ENCODE measurements around the gene CDK5.
"Not testable (repeated sequence)": the region's sequence is repeated elsewhere in the genome, so short reads cannot be mapped to it uniquely, and the experiment has no call there.

Gene CDK5

DNA sequence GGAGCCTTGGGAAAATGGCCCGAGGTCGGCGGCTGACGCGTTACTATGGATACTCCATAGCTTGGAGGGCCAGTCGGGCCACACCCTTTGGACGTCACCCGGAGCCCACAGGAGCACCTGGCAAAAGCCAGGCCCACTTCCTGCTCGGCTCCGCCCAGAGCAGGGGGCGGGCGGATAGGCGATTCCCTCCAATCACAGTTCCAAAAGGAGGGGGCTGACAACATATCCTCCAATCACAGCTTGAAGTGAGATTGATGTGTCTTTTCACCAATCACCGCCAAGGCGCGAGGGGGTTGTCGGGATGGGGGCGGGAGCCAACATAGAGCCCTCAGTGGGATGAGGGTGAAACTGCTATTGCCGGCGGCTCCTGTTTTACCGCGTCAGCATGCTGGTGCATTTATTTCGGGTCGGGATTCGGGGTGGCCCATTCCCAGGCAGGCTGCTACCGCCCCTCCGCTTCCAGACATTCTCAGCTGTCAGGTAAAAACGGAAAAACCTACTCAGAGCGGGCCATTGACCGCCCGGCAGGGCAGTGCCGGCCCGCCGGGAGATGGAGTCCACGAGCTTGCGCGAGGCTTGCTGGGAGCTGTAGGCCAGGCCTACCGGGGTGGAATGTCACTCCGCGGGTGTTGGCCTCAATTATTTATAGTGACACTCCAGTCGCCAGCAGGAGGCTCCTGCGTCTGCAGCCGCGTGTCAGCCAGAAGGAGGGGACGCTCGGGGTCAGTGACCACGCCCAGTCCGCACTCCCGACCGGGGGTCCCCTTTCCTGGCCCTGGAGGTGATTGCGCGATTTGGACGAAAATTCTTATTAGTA lies 29.4 kb downstream of the CDK5 start, which contains the start of gene ABCB8:
ABCB8 (plus strand) TSS at position 320 of the 817 bp plus-strand sequence; CDS start at position 386, 66 bp downstream.
- 0% methylated on average over 42 to 44 of the region's 53 CpGs for WGBS, 2 experiments (ENCODE audit: insufficient coverage in 2 of 2)
- Histone ChIP-seq H3K9me3 (ENCODE audit: control insufficient read depth, low read length) (no peaks in the 10 kb centered on the region), H3K36me3 (ENCODE audit: control insufficient read depth, insufficient read depth, low read length) (peaks cover 15% of the 10 kb centered on the region), H3K4me3 (ENCODE audit: extremely low read depth, insufficient read depth, low read length, poor library complexity, severe bottlenecking) (peak within 1 kb of the TSS; percentile 49), H3K4me1 (ENCODE audit: control insufficient read depth, insufficient read depth, low read length, poor library complexity, severe bottlenecking) (peaks cover 12% of the 10 kb centered on the region), H3K27ac (ENCODE audit: low read depth, low read length, severe bottlenecking) (peak within 1 kb of the TSS; percentile 81)

DNA sequence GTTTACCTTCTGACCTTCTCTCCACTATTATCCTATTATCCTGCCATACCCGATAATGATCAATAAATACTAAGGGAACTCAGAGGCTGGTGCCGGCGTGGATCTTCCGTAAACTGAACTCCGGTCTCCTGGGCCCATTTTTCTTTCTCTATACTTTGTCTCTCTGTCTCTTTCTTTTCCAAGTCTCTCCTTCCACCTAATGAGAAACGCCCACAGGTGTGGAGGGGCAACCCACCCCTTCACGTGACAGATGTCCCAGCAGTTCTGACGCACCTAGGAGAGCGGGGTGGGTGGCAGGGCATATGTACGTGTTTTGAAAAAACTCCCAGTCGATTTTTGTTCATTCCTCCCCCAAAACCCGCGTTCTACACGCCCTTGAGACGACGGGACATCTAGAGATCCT lies 30.0 kb downstream of the CDK5 start:
- H3K4me3 ChIP-seq (ENCODE audit: extremely low read depth, insufficient read depth, low read length, poor library complexity, severe bottlenecking): peak overlapping the region; percentile 49
- H3K4me1 ChIP-seq (ENCODE audit: control insufficient read depth, insufficient read depth, low read length, poor library complexity, severe bottlenecking): peaks cover 12% of the 10 kb centered on the region
- H3K36me3 ChIP-seq (ENCODE audit: control insufficient read depth, insufficient read depth, low read length); H3K9me3 ChIP-seq (ENCODE audit: control insufficient read depth, low read length): not testable (repeated sequence)
- 6 to 11% methylated on average over 11 to 14 of the region's 16 CpGs for WGBS, 2 experiments (ENCODE audit: insufficient coverage in 2 of 2)
- peak overlapping the region; percentile 81 for H3K27ac ChIP-seq (ENCODE audit: low read depth, low read length, severe bottlenecking)

DNA sequence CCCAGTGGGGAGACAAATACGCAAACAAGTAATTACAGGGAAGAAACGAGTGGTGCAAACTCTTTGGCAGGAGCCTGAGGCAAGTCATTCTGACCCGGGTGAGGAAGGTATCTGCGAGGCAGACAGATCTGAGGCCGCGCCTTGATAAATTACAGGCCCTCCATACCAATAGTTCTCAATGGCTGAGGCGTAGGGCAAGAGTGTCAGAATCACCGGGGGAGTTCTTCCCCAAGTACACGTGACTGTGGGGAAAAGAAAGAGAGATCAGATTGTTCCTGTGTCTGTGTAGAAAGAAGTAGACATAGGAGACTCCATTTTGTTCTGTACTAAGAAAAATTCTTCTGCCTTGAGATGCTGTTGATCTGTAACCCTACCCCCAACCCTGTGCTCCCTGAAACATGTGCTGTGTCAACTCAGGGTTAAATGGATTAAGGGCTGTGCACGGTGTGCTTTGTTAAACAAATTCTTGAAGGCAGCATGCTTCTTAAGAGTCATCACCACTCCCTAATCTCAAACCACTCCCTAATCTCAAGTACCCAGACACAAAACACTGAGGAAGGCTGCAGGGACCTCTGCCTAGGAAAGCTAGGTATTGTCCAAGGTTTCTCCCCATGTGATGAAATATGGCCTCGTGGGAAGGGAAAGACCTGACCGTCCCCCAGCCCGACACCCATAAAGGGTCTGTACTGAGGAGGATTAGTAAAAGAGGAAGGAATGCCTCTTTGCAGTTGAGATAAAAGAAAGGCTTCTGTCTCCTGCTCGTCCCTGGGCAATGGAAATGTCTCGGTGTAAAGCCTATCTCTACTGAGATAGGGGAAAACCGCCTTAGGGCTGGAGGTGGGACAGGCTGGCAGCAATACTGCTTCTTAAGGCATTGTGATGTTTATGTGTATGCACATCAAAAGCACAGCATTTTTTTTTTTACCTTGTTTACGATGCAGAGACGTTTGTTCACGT lies 30.6 kb downstream of the CDK5 start:
- 12 to 40% methylated on average over 9 to 12 of the region's 19 CpGs for WGBS, 2 experiments (ENCODE audit: insufficient coverage in 2 of 2)
- peak overlapping the region; percentile 81 for H3K27ac ChIP-seq (ENCODE audit: low read depth, low read length, severe bottlenecking)
- H3K4me3 ChIP-seq (ENCODE audit: extremely low read depth, insufficient read depth, low read length, poor library complexity, severe bottlenecking): peak overlapping the region; percentile 49

DNA sequence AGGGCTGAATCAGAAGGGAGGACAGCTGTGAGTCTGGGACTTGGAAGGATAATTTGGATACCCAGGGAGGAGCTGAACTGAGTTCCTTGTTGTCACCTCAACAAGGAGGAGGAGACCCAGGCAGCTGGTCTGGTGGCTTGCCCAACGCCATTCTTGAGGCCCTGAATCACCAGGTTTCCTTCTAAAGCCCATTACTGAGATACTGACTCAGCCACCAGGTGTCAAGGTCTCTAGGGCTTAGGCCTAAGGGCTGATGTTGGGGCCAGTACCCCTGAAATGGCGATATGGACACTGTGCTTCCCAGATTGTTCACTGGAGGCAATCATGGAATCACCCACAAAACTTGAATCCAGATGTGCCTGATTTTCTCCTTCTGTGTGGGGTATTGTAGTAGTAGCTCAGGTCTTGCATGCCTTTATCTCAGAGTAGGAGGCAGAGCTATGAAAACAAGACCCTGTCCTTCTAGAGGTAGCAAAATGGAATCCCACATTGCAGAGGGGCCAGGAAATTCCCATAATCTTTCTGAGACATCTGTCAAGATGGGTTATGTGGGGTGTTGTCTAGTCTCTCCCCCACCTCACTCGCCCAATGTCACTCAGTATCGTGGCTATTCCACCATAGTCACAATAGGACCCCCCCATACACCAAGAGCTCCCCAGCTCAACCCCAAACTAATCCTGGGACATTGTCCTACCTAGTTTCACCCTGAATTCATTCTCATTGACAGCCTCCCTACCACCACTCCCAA lies 31.6 kb downstream of the CDK5 start:
- Histone ChIP-seq H3K27ac (ENCODE audit: low read depth, low read length, severe bottlenecking) (no peak overlapping the region), H3K36me3 (ENCODE audit: control insufficient read depth, insufficient read depth, low read length) (peaks cover 2% of the 10 kb centered on the region), H3K4me1 (ENCODE audit: control insufficient read depth, insufficient read depth, low read length, poor library complexity, severe bottlenecking) (peaks cover 14% of the 10 kb centered on the region), H3K9me3 (ENCODE audit: control insufficient read depth, low read length) (no peaks in the 10 kb centered on the region), H3K4me3 (ENCODE audit: extremely low read depth, insufficient read depth, low read length, poor library complexity, severe bottlenecking) (no peak overlapping the region)
- WGBS, 2 experiments (ENCODE audit: insufficient coverage in 2 of 2): 83 to 100% methylated on average over 2 to 3 of the region's 4 CpGs

More for the DNA sequence above, 30.6 kb downstream of the CDK5 start:
- not testable (repeated sequence) for H3K9me3 ChIP-seq (ENCODE audit: control insufficient read depth, low read length); H3K36me3 ChIP-seq (ENCODE audit: control insufficient read depth, insufficient read depth, low read length)
- H3K4me1 ChIP-seq (ENCODE audit: control insufficient read depth, insufficient read depth, low read length, poor library complexity, severe bottlenecking): peaks cover 12% of the 10 kb centered on the region

DNA sequence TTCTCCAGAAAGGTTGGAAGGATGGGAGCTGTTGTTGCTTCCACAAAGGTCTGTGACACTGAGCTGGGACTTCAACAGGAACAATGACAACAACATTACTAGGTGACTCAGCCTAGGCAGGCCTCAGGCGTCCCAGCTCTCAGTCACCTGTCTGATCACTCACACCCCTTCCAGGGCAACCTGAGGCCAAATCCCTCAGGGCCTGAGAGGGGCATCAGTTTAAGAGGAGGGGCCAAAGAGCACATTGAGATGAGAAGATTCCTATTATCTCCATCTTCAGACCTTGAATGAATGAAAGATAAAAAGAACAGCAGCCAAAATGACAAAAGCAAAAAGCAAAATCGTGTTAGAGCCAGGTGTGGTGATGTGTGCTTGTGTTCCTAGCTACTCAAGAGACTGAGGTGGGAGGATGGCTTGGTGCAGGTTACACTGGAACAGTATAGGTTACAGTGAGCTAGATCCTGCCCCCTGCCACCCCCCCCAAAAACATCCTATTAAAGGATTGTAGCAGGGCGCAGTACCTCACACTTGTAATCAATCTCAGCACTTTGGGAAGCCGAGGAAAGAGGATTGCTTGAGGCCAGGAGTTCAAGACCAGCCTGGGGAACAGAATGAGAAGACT lies 33.2 kb downstream of the CDK5 start, which contains the start of gene ATG9B:
ATG9B (minus strand) TSS at position 60 of the 622 bp plus-strand sequence. CDS start 71 bp downstream, outside the sequence.
- no peak within 1 kb of the TSS for H3K27ac ChIP-seq (ENCODE audit: low read depth, low read length, severe bottlenecking)
- no peaks in the 10 kb centered on the region for H3K9me3 ChIP-seq (ENCODE audit: control insufficient read depth, low read length)
- 83 to 100% methylated on average over 2 of the region's 4 CpGs for WGBS, 2 experiments (ENCODE audit: insufficient coverage in 2 of 2)

DNA sequence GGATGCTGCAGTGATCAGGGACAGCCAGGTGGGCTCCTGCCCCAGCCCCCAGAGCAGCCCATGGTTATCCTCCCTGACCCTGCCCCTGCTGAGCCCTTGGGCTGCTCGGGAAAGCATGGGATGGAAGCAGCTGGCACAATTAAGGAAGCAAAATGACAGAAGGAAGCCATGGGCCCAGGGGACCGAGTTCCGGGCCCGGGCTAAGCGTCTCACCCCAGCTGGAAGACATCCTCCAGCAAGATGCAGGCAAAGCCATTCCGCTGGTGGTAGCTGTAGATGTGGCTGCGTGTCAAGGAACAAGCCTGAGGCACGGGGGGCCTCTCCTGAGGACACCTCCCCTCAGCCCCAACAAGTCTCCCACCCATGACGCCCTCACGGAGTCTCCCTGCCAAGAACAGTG lies 34.5 kb downstream of the CDK5 start:
- WGBS, 2 experiments (ENCODE audit: insufficient coverage in 2 of 2): 97% methylated on average over 7 of the region's 10 CpGs
- H3K9me3 ChIP-seq (ENCODE audit: control insufficient read depth, low read length): no peaks in the 10 kb centered on the region
- no peaks in the 10 kb centered on the region for H3K36me3 ChIP-seq (ENCODE audit: control insufficient read depth, insufficient read depth, low read length)
- no peak overlapping the region for H3K4me3 ChIP-seq (ENCODE audit: extremely low read depth, insufficient read depth, low read length, poor library complexity, severe bottlenecking)
- peaks cover 34% of the 10 kb centered on the region for H3K4me1 ChIP-seq (ENCODE audit: control insufficient read depth, insufficient read depth, low read length, poor library complexity, severe bottlenecking)
- no peak overlapping the region for H3K27ac ChIP-seq (ENCODE audit: low read depth, low read length, severe bottlenecking)

More for the DNA sequence above, 33.2 kb downstream of the CDK5 start, which contains the start of gene ATG9B:
- no peaks in the 10 kb centered on the region for H3K36me3 ChIP-seq (ENCODE audit: control insufficient read depth, insufficient read depth, low read length)
- H3K4me3 ChIP-seq (ENCODE audit: extremely low read depth, insufficient read depth, low read length, poor library complexity, severe bottlenecking): no peak within 1 kb of the TSS
- peaks cover 29% of the 10 kb centered on the region for H3K4me1 ChIP-seq (ENCODE audit: control insufficient read depth, insufficient read depth, low read length, poor library complexity, severe bottlenecking)

DNA sequence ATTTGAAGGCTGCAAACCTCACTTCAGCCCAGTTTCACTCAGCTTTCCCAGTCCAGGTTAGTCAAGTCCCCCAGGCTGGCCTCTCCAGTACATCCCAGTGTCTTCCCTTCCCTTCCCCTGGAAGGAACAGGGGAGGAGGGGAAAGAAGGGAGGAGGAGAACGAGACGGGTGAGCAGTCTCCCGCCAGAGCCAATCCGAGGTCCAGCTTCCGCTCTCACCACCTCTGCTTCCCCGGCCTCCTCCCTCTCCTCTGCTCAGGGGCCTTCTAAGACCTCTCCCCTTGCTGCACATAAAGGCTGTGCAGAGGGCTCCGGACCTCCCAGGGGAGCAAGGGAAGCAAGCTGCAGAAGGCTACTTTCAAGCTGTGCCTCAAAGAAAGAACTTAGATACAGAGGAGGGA lies 37.5 kb downstream of the CDK5 start:
- H3K27ac ChIP-seq (ENCODE audit: low read depth, low read length, severe bottlenecking): peak overlapping the region; percentile 53
- peak overlapping the region; percentile 8 for H3K4me3 ChIP-seq (ENCODE audit: extremely low read depth, insufficient read depth, low read length, poor library complexity, severe bottlenecking)
- WGBS, 2 experiments (ENCODE audit: insufficient coverage in 2 of 2): 22% methylated on average over 5 of the region's 7 CpGs; no CpG with 5 or more reads in 1 of the 2 experiments

DNA sequence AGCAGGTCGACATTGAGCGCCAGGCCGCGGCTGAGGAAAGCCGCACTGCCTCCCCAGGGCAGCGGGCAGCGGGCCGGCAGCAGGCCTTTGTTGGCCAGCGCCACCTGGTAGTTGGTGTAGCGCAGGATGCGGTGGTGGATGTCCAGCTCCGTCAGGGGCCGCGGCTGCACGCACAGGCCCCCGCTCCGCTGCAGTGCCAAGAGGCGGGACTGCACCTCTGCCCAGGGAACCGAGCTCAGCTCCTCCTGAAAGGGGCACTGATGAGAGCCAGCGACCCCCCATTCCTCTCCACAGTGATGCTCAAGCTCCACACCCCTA lies 38.6 kb downstream of the CDK5 start:
- H3K27ac ChIP-seq (ENCODE audit: low read depth, low read length, severe bottlenecking): no peak overlapping the region
- 67 to 70% methylated on average over 13 to 19 of the region's 20 CpGs for WGBS, 2 experiments (ENCODE audit: insufficient coverage in 2 of 2)
- peaks cover 22% of the 10 kb centered on the region for H3K4me1 ChIP-seq (ENCODE audit: control insufficient read depth, insufficient read depth, low read length, poor library complexity, severe bottlenecking)
- H3K9me3 ChIP-seq (ENCODE audit: control insufficient read depth, low read length): no peaks in the 10 kb centered on the region
- peaks cover 6% of the 10 kb centered on the region for H3K36me3 ChIP-seq (ENCODE audit: control insufficient read depth, insufficient read depth, low read length)
- no peak overlapping the region for H3K4me3 ChIP-seq (ENCODE audit: extremely low read depth, insufficient read depth, low read length, poor library complexity, severe bottlenecking)

More for the DNA sequence above, 37.5 kb downstream of the CDK5 start:
- Histone ChIP-seq H3K36me3 (ENCODE audit: control insufficient read depth, insufficient read depth, low read length) (no peaks in the 10 kb centered on the region), H3K9me3 (ENCODE audit: control insufficient read depth, low read length) (no peaks in the 10 kb centered on the region), H3K4me1 (ENCODE audit: control insufficient read depth, insufficient read depth, low read length, poor library complexity, severe bottlenecking) (peaks cover 22% of the 10 kb centered on the region)

DNA sequence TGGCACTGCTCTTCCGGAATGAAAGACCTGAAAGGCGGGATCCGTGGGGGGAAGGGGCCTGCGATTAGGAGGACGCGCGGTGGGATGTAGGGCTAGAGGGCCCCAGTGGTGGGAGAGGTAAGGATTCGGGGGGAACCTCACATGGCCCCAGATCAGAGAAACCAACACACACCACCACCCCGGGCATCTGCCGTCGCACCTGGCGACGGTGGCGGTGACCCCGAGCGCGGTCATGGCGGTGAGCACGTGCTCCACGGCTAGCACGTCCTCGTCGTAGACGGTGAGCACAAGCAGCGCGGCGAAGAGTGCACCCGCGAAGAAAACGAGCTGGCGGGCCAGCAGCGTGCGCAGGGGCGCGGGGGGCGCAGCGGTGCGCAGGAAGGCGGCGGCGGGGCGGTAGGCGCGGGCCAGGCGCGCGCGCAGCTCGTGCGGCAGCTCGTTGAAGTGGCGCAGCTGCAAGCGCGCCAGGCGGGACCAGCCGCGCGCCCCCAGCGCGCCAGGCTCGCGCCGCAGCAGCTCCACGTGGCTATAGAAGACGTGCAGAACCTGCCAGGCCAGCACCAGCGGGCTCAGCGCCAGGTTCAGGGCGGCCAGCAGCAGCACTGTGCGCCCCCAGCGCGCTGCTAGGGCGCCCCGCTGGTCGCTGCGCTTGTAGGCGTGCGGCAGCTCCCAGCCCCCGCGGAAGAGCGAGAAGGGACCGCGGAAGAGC lies 39.1 kb downstream of the CDK5 start:
- H3K27ac ChIP-seq (ENCODE audit: low read depth, low read length, severe bottlenecking): no peak overlapping the region
- peak overlapping the region; percentile 24 for H3K4me3 ChIP-seq (ENCODE audit: extremely low read depth, insufficient read depth, low read length, poor library complexity, severe bottlenecking)

More for the DNA sequence above, 39.1 kb downstream of the CDK5 start:
- H3K9me3 ChIP-seq (ENCODE audit: control insufficient read depth, low read length): no peaks in the 10 kb centered on the region
- H3K36me3 ChIP-seq (ENCODE audit: control insufficient read depth, insufficient read depth, low read length): peaks cover 7% of the 10 kb centered on the region
- H3K4me1 ChIP-seq (ENCODE audit: control insufficient read depth, insufficient read depth, low read length, poor library complexity, severe bottlenecking): peaks cover 22% of the 10 kb centered on the region
- WGBS, 2 experiments (ENCODE audit: insufficient coverage in 2 of 2): 7% methylated on average over 70 to 78 of the region's 82 CpGs

Data from mesodermal cell (in vitro differentiated cells).